Right lobe of liver (tissue), 4 donors: Measurements from ENCODE around the gene XCL1.
"Not testable (repeated sequence)": the region's sequence is repeated elsewhere in the genome, so short reads cannot be mapped to it uniquely, and the experiment has no call there.

Experiments used
- CTCF ChIP-seq, 4 donors: fragments of 200-600 bp in 3 of 4; fragments of 450-650 bp in 1 of 4; IDR thresholded peaks; one replicate each; pipeline versions ENCODE4 v1.5.1 to v1.8.0; 2016 to 2022; ENCODE audit warnings: antibody characterized with exemption in 4 of 4, mild to moderate bottlenecking in 2 of 4
- POLR2A ChIP-seq: fragments of 450-650 bp; IDR thresholded peaks from one replicate; pipeline ENCODE4 v1.6.1; 2017; ENCODE audit warnings: antibody characterized with exemption, mild to moderate bottlenecking
- donor health status: DM: no; HTN: no; CAD: no.
- donor health status: DM: no; HTN: no; CAD: no.
- donor health status: DM: no; HTN: yes; CAD: no.

DNA sequence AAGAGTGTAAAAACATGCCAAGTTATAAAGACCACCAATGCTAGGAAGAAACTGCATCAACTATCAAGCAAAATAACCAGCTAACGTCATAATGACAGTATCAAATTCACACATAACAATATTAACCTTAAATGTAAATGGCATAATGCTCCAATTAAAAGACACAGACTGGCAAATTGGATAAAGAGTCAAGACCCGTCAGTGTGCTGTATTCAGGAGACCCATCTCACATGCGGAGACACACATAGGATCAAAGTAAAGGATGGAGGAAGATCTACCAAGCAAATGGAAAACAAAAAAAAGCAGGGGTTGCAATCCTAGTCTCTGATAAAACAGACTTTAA, 29.9 kb upstream of the XCL1 start:
- not testable (repeated sequence) for TF ChIP-seq CTCF (IDR thresholded peaks at IDR 0.05); POLR2A
